ENCODE data around the gene CDC123. TPM values are rescaled to one million over a fixed set of nuclear protein-coding genes. Genes with fewer than 3 reads are reported as not detected.
A peak's percentile ranks its signal among the peaks of the same experiment; 100 is the strongest.
"Not testable (repeated sequence)": the region's sequence is repeated elsewhere in the genome, so short reads cannot be mapped to it uniquely, and the experiment has no call there.

Gene CDC123, protein sequence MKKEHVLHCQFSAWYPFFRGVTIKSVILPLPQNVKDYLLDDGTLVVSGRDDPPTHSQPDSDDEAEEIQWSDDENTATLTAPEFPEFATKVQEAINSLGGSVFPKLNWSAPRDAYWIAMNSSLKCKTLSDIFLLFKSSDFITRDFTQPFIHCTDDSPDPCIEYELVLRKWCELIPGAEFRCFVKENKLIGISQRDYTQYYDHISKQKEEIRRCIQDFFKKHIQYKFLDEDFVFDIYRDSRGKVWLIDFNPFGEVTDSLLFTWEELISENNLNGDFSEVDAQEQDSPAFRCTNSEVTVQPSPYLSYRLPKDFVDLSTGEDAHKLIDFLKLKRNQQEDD
- total RNA-seq = 72.8 TPM

DNA sequence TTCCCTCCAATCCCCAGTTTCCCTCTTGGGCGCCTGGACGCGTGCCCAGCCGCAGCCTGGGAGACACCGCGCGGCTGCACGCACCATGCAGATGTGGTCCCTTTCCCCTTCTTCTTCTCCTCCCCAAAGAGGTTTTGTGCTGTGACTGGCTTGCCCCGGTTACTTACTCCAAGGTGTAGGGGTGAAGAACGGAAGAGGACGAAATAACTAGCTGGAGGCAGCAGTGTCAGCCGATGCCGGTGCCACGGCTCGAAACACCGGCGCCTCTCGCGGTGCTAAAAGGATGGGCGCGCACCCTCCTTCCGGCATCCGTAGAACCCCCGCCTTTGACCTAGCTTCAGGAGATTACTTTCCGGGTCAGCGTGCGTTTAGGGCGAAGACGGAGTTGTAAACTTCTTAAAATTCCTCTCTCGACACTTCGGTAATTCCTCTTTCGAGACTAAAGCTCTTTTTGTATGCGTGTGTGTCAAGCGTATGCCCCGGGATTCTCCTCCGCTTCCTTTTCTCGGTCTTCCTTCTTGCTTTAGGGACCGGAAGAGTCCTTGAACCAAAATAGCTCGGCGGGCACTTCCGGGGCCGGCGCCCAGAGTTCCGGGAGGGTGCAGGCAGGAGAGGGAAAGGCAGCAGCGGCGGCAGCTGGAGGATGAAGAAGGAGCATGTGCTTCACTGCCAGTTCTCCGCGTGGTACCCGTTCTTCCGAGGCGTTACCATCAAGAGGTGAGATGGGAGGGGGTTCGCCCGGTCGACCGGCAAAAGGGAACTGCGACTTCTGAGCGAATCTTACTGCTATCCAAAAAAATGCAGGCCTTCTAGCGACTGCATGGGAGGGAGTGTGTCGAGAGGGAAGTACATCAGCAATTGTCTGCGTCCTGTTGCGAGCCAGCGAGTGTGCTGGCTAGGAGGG lies at the start of gene CDC123, which contains the start of gene NUDT5:
CDC123 (plus strand) TSS at position 586 of the 904 bp plus-strand sequence; CDS start at position 644, 58 bp downstream.
NUDT5 (minus strand) TSS at position 289 of the 904 bp plus-strand sequence. CDS start 9,600 bp downstream, outside the sequence.
- DNase-seq = peak; percentile 88

DNA sequence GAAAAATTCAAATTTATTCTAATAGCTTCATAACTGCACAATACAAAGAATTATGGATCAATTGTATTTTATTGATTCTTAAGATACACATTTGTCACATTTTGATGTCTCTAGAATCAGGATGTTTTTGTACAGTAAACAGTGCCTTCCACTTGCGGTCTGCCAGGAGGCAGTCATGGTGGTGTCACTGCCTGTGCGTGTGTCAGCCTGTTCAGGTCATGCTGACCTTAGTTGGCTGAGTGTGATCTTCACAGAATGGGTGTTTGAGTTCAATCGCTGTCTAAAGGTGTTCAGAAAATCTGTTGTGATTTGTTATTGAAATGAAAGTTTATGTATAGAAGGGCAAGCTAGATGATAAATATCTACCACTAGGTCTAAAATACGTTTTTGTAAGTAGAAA lies 45.8 kb upstream of the CDC123 start:
- DNase-seq = no peak

DNA sequence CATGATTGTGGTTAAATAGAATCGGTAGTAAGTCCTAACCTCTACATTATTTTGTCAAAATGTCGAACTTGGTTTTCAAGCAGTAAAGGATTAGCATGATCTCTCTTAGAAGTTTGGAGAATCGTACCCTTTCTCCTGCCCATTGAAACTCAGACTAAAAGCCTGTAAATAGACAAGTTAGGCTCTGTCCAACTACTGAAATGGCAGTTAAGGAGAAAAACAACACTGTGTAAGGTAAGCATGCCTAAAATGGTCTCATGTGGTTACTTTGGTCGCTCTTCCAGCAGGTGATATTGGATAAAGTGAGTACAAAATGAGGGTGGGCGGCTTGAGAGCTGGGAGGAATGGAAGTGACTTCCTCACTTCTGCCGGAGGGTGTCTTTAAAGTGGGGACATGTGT lies 41.5 kb upstream of the CDC123 start:
- DNase-seq = no peak

DNA sequence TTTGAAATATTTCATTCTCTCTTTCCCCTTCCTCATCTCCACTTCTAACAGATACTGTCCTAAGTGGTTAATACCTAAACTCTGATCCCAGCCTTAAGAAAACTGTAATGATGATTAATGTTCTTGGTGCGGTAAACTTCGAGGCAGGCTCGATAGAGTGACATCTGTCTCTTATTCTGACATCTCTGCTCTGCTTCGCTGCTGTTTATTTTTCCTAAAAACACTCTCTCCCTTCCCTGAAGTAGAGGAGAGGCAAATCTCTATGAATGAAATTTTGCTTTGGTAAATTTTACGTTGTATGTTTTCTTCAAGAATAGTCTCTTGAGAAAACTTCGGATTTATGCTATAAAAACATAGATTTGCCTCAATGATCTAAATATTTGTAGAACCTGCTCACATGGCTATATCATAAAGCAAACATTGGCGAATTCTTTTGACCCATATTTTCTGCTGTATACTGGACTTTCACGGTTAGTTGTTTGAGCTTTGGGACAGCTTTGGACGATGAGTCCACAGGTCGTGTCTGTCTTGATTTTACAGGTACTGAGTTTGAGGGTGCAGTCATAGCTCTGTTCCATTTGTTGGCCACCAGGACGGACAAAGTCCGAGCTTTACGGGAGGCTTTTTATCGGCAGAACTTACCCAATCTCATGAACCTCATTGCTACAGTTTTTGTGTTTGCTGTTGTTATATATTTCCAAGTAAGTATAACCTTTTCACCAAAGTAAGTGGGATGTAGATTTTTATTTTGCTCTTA lies 39.4 kb upstream of the CDC123 start:
- no peak for DNase-seq

DNA sequence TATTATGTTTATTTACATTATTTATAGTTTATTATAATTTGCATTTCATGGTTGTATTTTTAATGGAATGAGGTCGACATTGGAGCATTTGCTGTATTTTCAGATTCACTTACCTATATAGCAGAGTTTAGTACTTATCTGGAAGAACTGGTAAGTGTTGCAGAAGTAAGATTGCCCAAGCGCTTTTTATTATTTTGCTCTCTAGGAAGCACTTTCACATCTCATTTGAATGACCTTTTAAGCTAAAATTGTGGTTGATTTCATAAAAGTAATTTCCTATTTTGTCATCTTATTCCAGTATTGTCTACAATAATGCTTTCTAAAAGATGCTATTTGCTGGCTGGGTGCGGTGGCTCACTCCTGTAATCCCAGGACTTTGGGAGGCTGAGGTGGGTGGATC lies 37.9 kb upstream of the CDC123 start:
- no peak for DNase-seq

DNA sequence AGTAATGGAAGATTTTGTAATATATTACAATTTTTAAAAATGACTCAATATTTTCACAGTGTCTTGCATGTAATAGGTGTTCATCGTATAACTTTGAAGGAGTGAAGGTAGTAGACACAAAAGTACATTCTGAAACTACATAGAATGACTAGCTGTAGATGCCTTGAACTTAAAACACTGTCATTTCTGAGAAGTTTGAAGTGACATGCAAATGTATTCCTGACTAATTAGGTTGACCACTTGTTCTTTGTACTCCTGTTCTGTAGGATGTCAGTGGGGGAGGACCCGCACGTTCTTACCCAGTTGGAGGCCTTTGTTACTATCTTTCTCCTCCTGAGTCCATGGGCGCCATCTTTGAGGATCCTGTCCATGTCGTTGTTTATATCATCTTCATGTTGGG lies 35.3 kb upstream of the CDC123 start:
- DNase-seq = no peak

DNA sequence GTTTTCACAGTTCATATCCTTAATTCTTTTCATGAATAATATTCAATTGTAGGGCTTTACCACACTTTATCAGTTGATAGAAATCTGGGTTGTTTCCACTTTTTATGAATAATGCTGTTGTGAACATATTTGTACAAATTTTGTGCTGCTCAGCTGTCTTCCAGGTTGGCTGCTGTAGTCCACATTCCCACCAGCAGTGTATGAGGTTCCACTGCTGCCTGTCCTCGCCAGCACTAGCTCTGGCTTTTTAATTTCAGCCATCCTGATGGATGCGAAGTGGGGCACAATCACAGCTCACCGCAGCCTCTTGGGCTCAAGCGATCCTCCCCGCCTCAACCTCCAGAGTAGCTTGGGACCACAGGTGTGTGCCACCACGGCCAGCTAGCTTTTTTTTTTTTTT lies 33.1 kb upstream of the CDC123 start:
- DNase-seq = no peak

DNA sequence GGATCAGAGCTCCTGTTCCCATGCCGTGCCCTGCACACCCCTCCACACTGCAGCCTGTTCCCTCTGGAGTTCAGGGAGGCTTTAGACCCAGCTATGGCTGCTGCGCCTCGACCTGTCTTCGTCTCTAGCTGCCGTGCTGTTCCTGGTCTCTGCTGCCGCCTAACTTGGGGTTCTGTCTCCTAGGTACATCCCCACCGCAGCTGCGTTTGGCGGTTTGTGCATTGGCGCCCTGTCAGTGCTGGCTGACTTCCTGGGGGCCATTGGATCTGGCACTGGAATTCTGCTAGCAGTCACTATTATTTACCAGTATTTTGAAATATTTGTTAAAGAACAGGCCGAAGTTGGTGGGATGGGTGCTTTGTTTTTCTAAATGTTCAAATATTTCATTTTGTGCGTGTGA lies 31.9 kb upstream of the CDC123 start:
- DNase-seq = no peak

DNA sequence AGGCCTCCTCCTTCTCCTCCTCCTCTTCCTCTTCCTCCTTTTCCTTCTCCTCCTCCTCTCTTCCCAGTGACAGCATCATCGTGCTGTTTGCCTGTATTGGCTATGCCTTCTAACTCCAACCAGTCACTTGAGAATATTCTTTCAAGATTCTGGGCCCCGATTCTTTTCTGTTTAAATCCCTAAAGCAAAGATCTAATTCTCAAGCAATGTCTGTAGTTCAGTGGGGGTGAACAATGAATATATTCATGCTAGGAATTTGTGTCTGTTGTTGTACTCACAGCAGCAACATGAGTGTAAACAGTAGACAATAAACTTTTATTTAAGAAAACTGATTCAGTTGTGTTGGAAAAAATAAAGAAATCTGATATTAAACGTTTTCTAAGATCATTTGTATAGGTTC lies 31.0 kb upstream of the CDC123 start:
- DNase-seq = no peak

DNA sequence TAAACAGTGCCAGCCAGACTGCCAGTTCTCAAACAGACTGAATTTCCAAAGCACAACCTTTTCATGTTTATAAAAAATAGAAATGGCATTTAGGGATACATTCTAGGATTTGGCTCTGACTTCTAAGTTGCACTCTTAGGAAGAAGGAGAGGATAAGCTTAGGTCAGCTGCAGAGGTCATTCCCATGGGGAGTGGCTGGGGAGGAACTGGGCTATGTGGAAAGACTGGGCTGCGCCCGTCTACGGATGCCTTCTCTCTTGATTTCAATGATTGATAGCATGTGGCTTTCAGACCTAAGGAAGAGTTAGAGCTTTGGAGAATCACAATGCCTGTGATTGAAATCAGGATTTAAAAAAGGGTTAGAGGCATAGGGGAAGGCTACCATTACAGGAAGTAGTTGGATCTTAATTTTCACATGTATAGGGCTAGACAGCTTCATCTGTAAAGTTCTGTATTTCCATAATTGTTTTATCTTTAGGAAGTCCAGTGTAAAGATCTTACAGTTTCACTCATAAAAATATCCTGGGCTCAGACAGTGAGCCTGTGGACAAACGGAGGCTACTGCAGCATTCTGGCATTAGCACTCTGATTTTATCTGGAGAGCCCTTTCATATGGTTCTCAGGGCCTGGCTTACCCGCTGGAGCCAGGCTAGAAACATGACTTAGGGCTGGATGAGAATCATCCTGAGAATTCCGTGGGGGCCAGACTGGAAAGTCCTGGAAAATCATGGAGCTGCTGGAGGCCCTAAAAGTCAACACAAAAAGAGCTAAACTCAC lies 29.8 kb upstream of the CDC123 start:
- DNase-seq = no peak

DNA sequence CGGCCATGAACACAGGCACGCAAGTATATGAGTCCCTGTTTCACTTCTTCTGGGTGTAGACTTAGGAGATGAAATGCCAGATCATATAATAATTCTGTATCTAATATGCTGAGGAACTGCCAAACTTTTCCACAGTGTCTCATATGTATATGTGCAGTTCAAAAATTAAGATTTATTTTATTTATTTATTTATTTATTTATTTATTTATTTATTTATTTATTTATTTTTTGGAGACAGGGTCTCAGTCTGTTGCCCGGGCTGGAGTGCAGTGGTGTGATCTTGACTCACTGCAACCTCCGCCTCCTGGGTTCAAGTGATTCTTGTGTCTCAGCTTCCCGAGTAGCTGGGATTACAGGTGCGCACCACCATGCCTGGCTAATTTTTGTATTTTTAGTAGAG lies 24.5 kb upstream of the CDC123 start:
- not testable (repeated sequence) for DNase-seq

DNA sequence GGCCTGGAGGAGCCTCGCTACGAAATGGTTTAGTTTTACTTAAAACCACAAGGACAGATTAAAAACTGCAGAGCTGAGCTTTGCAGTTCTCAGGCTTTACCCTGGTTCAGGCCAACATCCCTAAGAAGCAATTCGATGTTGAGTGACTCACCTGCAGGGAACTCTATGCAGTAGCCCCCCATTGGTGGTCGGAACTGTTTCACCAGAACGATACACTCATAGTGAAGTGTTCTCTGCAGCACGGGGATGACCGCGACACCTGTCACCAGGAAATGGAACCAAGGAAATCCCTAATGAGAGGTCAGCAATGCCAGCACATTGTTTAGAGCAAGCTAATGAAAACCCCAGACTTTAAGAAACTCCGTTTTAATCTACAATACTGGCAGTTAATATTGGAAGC lies 18.3 kb upstream of the CDC123 start:
- DNase-seq = no peak

DNA sequence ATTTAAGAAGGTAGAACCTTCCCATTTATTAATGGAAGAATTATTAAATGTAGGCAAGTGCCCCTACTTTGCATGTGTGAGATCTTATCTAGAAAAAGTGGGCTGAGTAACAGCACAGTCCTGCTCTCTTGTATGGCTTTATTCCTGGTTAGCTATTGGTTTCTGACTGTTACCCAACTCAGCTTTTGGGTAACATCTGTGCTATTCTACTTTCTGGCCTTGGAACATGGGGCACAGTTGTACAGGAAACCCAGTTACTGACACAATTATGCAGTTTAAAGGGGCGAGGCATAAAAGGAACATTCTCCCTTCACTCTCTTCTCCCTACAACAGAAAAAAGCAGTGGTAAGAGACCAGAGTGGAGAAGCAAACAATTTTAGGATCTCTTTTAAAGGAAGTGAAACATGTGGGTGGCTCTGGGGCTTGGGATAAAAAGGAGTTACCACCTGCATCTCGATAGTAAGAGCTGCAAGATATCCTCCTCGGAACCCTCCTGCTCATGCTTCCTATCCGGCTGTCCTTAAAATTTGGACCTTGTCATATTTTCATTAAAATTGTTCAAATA lies 16.3 kb upstream of the CDC123 start:
- no peak for DNase-seq

DNA sequence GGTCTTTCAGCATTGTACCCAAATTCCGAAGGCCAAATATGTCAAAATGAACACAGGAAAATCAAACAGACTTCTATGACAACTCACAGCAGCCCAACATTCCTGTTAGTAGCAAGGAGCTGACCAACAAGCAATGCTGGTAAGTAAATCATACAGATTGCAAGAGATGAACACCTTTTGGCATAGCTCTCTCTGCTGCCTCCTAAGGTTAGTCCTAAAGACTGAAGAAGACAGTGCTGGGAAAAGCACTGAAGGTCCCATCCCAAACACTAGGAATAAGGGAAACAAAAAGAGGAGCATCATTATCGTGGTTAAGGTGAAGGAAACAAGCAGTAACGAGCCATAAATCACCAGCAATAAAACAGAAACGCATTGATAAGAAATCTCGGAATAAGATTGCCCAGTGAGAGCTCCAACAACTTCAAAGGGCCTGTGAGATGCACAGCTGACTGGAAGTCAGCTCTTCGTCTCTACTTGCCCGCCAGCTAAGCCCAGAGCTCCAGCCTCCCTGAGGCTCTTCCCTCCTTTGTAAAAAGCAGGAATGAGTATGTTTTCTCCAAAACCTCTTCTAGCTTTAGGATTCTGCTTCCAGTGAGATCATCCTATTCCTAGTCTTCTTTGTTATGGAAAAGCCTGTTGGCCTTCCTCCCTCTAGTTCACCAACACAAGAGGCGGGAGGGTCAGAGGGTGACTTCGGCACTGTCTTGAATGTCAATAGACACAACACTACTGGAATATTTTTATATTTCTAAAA lies 15.6 kb upstream of the CDC123 start:
- no peak for DNase-seq

DNA sequence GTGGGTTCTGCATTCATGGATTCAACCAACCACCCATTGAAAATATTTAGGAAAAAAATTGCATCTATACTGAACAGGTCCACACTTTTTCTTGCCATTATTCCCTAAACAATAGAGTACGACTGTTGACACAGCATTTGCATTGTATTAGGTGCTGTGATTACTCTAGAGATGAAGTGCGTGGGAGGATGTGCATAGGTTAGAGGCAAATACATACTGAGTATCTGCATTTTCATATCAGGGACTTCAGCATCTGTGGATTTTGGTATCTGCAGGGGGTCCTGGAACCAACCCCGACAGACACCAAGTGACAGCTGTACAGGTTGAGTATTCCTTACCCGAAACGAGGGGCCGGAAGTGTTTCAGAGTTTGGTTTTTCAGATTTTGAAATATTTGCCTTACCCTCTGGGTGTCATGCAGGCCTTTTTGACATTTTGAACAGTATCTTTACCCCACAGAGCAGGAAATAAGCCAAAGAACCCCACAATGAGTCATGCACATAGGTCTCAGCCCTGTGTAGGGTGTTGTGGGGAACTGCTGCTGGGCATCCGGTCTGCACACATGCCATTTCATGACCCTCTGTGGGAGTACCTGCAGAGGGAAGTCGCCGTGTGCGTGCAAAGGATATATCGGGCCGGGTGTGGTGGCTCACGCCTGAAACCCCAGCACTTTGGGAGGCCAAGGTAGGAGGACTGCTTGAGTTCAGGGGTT lies 14.8 kb upstream of the CDC123 start:
- DNase-seq = no peak

DNA sequence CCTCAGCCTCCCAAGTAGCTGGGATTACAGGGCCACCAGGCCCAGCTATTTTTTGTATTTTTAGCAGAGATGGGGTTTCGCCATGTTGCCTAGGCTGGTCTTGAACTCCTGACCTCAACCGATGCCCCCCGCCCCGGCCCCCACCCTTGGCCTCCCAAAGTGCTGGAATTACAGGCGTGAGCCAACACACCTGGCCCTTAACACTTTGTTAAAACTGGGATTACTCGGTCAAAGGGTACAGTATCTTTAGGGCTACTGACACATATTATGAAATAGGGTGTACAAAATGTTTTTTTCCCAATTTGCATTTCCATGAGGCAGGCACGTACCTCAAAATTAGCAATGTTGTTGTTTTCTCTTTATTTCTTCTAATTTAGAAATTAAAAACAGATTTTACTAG lies 11.8 kb upstream of the CDC123 start:
- no peak for DNase-seq

DNA sequence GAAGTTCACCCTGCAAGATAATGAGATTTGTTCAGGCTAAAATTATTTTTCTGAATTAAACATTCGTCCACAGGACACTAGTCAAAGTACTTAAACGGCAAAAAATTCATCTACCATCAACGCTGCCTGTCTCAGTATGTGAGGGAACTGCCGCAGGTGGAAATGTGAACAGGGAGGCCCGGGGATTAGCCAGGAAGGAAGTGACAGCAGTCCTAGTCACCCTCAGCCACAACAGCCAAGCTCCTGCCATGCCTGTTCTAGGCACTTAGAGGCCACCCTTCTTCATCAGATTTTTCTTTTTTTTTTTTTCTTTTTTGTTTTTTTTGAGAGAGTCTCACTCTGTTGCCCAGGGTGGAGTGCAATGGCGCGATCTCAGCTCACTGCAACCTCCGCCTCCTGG lies 9.7 kb upstream of the CDC123 start:
- DNase-seq = no peak

DNA sequence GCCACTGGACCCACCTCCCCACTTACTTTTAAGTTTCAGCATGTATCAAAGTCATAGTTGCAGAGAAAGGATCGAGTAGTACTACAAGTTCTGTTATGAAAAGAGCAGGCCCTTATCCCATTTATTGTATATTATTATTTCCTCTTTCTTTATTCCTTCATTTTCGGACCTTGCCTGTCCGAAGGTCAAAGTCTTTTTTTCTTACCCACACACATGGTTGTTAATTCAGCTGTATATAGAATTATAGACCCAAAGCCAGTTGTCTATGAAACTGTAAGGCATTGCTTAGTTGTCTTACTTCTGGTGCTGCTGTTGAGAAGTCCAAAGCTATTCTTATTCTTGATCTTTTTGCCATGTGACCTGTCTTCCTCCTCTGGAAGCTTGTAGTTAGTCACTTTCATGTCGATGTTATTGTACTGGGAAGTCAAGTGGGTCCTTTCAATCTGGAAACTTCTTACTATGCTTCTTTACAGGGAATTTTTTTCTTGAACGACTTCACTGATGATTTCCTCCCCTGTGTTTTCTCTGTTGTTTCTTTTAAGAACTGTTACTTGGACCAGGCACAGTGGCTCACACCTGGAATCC lies 8.6 kb upstream of the CDC123 start:
- DNase-seq = no peak

DNA sequence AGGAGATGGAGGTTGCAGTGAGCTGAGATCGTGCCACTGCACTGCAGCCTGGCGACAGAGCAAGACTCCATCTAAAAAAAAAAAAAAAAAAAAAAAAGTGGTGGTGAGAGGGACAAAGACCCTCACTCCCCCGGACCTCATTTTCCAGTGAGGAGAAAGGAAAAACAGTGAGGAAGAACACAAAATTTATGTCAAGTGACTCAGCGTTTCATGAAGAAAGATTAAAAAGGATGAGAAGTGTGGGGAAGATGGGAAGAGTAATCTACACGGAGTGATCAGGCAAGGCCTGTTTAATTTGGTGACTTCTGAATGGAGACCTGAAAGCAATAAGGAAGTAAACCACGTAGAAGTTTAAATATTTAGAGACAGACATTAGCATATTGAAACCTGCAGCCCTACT lies 7.3 kb upstream of the CDC123 start:
- DNase-seq = no peak

DNA sequence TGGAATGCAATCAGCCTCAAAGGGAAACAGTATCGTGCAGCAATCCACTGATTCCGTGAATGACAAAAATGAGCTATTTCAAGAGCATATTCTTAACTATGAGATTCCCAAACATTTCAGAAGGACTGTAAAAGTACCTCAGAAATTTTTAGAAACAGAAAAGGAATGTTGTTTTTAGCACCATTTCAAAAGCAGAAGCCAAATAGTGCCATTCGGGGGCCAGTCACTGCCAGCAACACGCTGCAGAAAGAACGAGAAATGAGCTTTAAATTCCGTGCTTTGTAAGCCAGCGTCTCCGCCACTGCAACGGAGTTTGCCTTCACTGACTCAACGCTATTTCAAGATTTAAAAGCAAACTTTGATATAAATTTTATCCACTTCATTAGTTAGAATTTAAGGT lies 6.6 kb upstream of the CDC123 start:
- DNase-seq = no peak
